ENCODE data around the gene PHF21A.

The PHF21A gene

GRCh38 chr11:46044601-46045000 is 76.7 kb downstream of the PHF21A start:
- H3K4me3 ChIP-seq (ENCODE audit: low read depth, low read length) = no peak overlapping the region
- no peak for TF ChIP-seq CTCF (IDR thresholded peaks at IDR 0.05; ENCODE audit: borderline replicate concordance, insufficient read depth, low read depth, low read length)

- H3K4me3 ChIP-seq (ENCODE audit: low read depth, low read length) = no peak overlapping the region
- TF ChIP-seq CTCF (IDR thresholded peaks at IDR 0.05; ENCODE audit: borderline replicate concordance, insufficient read depth, low read depth, low read length) = no peak
These were observed 81.3 kb downstream of the PHF21A start for GRCh38 chr11:46039990-46040389.

- H3K4me3 ChIP-seq (ENCODE audit: low read depth, low read length) = no peak overlapping the region
- no peak for TF ChIP-seq CTCF (IDR thresholded peaks at IDR 0.05; ENCODE audit: borderline replicate concordance, insufficient read depth, low read depth, low read length)
These were observed 82.7 kb downstream of the PHF21A start for GRCh38 chr11:46038529-46038928.

GRCh38 chr11:46036969-46037368 is 84.3 kb downstream of the PHF21A start:
- no peak for TF ChIP-seq CTCF (IDR thresholded peaks at IDR 0.05; ENCODE audit: borderline replicate concordance, insufficient read depth, low read depth, low read length)

GRCh38 chr11:46036009-46036408 is 85.2 kb downstream of the PHF21A start:
- TF ChIP-seq CTCF (IDR thresholded peaks at IDR 0.05; ENCODE audit: borderline replicate concordance, insufficient read depth, low read depth, low read length) = no peak

More at GRCh38 chr11:46036969-46037368, 84.3 kb downstream of the PHF21A start:
- no peak overlapping the region for H3K4me3 ChIP-seq (ENCODE audit: low read depth, low read length)

GRCh38 chr11:46034041-46034440 is 87.2 kb downstream of the PHF21A start:
- H3K4me3 ChIP-seq (ENCODE audit: low read depth, low read length) = no peak overlapping the region
- no peak for TF ChIP-seq CTCF (IDR thresholded peaks at IDR 0.05; ENCODE audit: borderline replicate concordance, insufficient read depth, low read depth, low read length)

More at GRCh38 chr11:46036009-46036408, 85.2 kb downstream of the PHF21A start:
- H3K4me3 ChIP-seq (ENCODE audit: low read depth, low read length) = no peak overlapping the region

GRCh38 chr11:46026606-46027293 is 94.5 kb downstream of the PHF21A start:
- no peak for TF ChIP-seq CTCF (IDR thresholded peaks at IDR 0.05; ENCODE audit: borderline replicate concordance, insufficient read depth, low read depth, low read length)
- H3K4me3 ChIP-seq (ENCODE audit: low read depth, low read length) = no peak overlapping the region

All from GM12875 (cell line).